Heart left ventricle (tissue), 16 donors: Measurements from ENCODE around the gene SLC38A7. TPM values are rescaled to one million over a fixed set of nuclear protein-coding genes. Genes with fewer than 3 reads are reported as not detected.
A peak's percentile ranks its signal among the peaks of the same experiment; 100 is the strongest.
"Not testable (repeated sequence)": the region's sequence is repeated elsewhere in the genome, so short reads cannot be mapped to it uniquely, and the experiment has no call there.

Experiments used
- ATAC-seq, 4 donors: fragments of 200-7000 bp; cut with Tn5 transposase; one replicate each; pipeline ENCODE4 v1.9.1; 2020 to 2022; ENCODE audit warnings: moderate library complexity in 4 of 4, mild to moderate bottlenecking in 3 of 4, moderate number of reproducible peaks in 1 of 4
- DNase-seq, 5 donors: peaks; one replicate each; pipeline ENCODE4 v3.0.0-alpha.2; 2020
- H3K27ac ChIP-seq, 12 donors: fragments of 200-600 bp; sonication (generic) in 4 of 12; one replicate each; pipeline versions ENCODE4 v1.5.0 to v1.8.0; 2016 to 2022; ENCODE audit warnings: mild to moderate bottlenecking in 2 of 12
- H3K27me3 ChIP-seq, 9 donors: fragments of 200-600 bp; sonication (generic) in 2 of 9; one replicate each; pipeline versions ENCODE4 v1.5.1 to v1.8.0; 2016 to 2022; ENCODE audit warnings: mild to moderate bottlenecking in 3 of 9
- H3K36me3 ChIP-seq, 9 donors: fragments of 200-600 bp; sonication (generic) in 2 of 9; one replicate each; pipeline versions ENCODE4 v1.5.0 to v1.8.0; 2018 to 2022; ENCODE audit warnings: mild to moderate bottlenecking in 2 of 9
- H3K4me1 ChIP-seq, 12 donors: fragments of 200-600 bp; sonication (generic) in 4 of 12; one replicate each; pipeline versions ENCODE4 v1.5.0 to v1.8.0; 2016 to 2022; ENCODE audit warnings: mild to moderate bottlenecking in 3 of 12
- H3K4me3 ChIP-seq, 12 donors: fragments of 200-600 bp; sonication (generic) in 4 of 12; one replicate each; pipeline versions ENCODE4 v1.5.0 to v1.8.0; 2017 to 2022; ENCODE audit warnings: mild to moderate bottlenecking in 9 of 12, moderate library complexity in 4 of 12
- H3K9me3 ChIP-seq, 12 donors: fragments of 200-600 bp; sonication (generic) in 4 of 12; one replicate each; pipeline versions ENCODE4 v1.5.0 to v1.8.0; 2016 to 2022; ENCODE audit warnings: mild to moderate bottlenecking in 1 of 12
- POLR2A ChIP-seq, 2 donors: fragments of 450-650 bp; IDR thresholded peaks; one replicate each; pipeline ENCODE4 v1.6.1; 2017; ENCODE audit warnings: antibody characterized with exemption in 2 of 2, mild to moderate bottlenecking in 2 of 2, moderate library complexity in 2 of 2
- WGBS, 4 donors: extraction: QIAGEN DNeasy Blood & Tissue Kit in 2 of 4; methylation state at CpG; one replicate each; pipeline versions ENCODE4 v1.1.5 to v1.1.7; 2013 to 2018; 5-methylcytosine and 5-hydroxymethylcytosine counted together
- intact Hi-C, 10 donors: fragments of 100-400 bp; cut with DNase I; formaldehyde crosslinking; loops; one replicate each; pipeline versions ENCODE4 v1.11.1 to v1.14.2; 2022
- polyA plus RNA-seq, 2 donors: library from polyadenylated mRNA; stranded (reverse); fragments of 200-250 nt; gene quantifications; one replicate each; pipeline ENCODE4 v1.2.3, GENCODE V29; 2013
- total RNA-seq, 9 donors: library from RNA; depleted of rRNA in 2 of 9; stranded (reverse); fragments of >200 nt in 2 of 9; fragmentation: NEBNext Ultra II Directional in 3 of 9; extraction: Animal tissue kit (Norgen Biotek cat#: 25700) in 3 of 9; gene quantifications; one replicate each; pipeline versions ENCODE4 v1.1.0 to v1.2.4, GENCODE V29; 2016 to 2023
- TF ChIP-seq, protein P1 (sequence below), 12 donors: fragments of 200-600 bp; sonication (generic) in 4 of 12; IDR thresholded peaks; one replicate each; pipeline versions ENCODE4 v1.5.0 to v1.8.0; 2018 to 2022; ENCODE audit warnings: antibody characterized with exemption in 12 of 12, mild to moderate bottlenecking in 5 of 12
- donor health status: ischemic (EF 13 %, LVEDD 7.1; RV severe dilation, severe dysfunction).
- donor health status: healthy with polysubstance abuse.
- donor health status: DM: no; HTN: yes; CAD: no.
- donor health status: DM: no; HTN: no; CAD: no.
- donor health status: ischemic (EF 25% LVEDD 6.9; RV normal size, moderate dysfunction).
- donor health status: ischemic (EF 25% LVEDD 5.7; RV mildly dilated, moderate dysfunction).
- donor health status: healthy.
- donor health status: DM: yes; HTN: yes; CAD: no.
- donor health status: ischemic (EF 35%, LVEDD 5.7; RV mildly dilated, moderate dysfunction).
- donor health status: nonischemic (EF 11% LVEDD 7.7; RV severe dilation, severe dysfunction).
- donor health status: DM: yes; HTN: yes; CAD: no.
- donor health status: PGD.
- donor health status: ischemic (EF 29% LVEDD 5.4; RV normal size, mild dysfunction).
- donor health status: nonischemic (EF 23%, LVEDD 6.1; RV moderate dilation, normal function).

The SLC38A7 gene
- total and polyA plus RNA-seq, 11 donors = 18.4 to 38.8 (median 30.4) TPM

DNA sequence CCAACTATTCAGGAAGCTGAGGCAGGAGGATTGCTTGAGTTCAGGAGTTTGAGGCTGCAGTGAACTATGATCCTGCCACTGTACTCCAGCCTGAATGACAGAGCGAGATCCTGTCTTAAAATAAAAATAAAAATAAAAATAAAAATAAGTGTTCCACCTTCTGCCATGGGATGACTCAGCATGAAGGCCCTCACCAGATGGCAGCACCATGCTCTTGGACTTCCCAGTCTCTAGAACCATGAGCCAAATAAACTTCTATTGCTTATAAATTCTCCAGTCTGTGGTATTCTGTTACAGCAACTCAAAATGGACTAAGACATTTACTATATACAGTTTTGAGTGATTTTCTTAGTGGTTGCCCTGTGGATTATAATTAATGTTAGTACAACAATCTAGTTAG is 7.9 kb upstream of the SLC38A7 start:
- DNase-seq = no peak
- WGBS, 4 donors = 44 to 100% (median 94%) methylated on average over 1 of the region's 1 CpG
- Histone ChIP-seq H3K9me3 (peaks cover 0 to 5% (median 0%) of the 10 kb centered on the region in 12 donors), H3K36me3 (no peaks in the 10 kb centered on the region), H3K4me1 (no peaks in the 10 kb centered on the region), H3K27ac (no peak overlapping the region), H3K4me3 (no peak overlapping the region), H3K27me3 (no peaks in the 10 kb centered on the region)
- intact Hi-C loops = no loop called here
- ATAC-seq = no peak
- TF ChIP-seq, protein P1, sequence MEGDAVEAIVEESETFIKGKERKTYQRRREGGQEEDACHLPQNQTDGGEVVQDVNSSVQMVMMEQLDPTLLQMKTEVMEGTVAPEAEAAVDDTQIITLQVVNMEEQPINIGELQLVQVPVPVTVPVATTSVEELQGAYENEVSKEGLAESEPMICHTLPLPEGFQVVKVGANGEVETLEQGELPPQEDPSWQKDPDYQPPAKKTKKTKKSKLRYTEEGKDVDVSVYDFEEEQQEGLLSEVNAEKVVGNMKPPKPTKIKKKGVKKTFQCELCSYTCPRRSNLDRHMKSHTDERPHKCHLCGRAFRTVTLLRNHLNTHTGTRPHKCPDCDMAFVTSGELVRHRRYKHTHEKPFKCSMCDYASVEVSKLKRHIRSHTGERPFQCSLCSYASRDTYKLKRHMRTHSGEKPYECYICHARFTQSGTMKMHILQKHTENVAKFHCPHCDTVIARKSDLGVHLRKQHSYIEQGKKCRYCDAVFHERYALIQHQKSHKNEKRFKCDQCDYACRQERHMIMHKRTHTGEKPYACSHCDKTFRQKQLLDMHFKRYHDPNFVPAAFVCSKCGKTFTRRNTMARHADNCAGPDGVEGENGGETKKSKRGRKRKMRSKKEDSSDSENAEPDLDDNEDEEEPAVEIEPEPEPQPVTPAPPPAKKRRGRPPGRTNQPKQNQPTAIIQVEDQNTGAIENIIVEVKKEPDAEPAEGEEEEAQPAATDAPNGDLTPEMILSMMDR (IDR thresholded peaks at IDR 0.05) = no peak
- TF ChIP-seq POLR2A (IDR thresholded peaks at IDR 0.05) = no peak

DNA sequence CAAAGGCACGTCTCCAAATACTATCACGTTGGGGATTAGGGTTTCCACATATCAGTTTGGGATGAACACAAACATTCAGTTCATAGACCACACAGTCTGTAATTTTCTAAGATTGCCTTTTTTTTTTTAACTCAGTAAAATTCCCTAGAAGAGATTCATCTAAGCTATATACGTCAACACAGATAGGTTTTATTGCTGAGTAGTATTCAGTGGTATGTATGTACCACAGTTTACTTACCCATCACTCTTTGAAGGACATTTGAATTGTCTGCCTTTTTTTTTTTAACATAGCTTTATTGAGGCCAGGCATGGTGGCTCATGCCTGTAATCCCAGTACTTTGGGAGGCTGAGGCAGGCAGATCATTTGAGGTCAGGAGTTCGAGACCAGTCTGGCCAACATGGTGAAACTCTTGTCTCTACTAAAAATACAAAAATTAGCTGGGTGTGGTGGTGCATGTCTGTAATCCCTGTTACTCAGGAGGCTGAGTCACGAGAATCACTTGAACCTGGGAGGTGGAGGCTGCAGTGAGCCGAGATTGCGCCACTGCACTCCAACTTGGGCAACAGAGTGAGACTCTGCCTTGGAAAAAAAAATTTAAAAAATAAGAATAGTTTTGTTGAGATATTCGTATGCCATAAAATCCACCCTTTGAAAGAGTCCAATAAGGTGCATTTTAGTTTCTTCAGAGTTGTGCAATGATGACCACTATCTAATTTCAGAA is 2.6 kb upstream of the SLC38A7 start:
- H3K27me3 ChIP-seq, H3K9me3 ChIP-seq, DNase-seq, H3K36me3 ChIP-seq, intact Hi-C loops, H3K27ac ChIP-seq, H3K4me3 ChIP-seq, ATAC-seq: not testable (repeated sequence)
- WGBS, 4 donors = 80 to 86% (median 83%) methylated on average over 8 of the region's 8 CpGs
- H3K4me1 ChIP-seq = peaks cover 0 to 24% (median 17%) of the 10 kb centered on the region in 12 donors

DNA sequence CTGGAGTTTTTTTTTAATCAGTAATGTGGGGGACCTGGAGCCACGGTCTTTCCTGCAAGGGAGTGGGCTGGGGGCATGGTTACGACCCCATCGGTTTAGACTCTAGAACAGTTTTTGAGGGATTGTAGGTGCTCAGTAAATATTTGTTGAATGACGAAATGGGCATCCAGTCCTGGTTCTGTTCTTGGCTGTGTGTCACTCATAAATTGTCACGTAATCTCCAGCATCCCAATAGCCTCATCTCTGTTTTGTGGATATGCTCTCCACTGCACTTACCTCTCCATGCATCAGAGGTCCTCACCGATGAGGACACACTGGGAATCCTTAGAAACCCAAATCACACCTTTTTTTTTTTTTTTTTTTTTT is 497 bp upstream of the SLC38A7 start:
- H3K9me3 ChIP-seq = no peaks in the 10 kb centered on the region
- DNase-seq (peak in 1 of 5 donors; percentile 2), ATAC-seq (no peak)
- no peak for TF ChIP-seq POLR2A (IDR thresholded peaks at IDR 0.05)
- WGBS, 4 donors = 82 to 90% (median 86%) methylated on average over 6 of the region's 6 CpGs
- peaks cover 0 to 14% (median 8%) of the 10 kb centered on the region in 9 donors for H3K36me3 ChIP-seq
- intact Hi-C loops = loop anchor here in 1 of 10 donors (2.0 kb wide), 2 partner anchors 48 to 54 kb away; no protein-coding TSS in a partner anchor
- no peaks in the 10 kb centered on the region for H3K27me3 ChIP-seq
- H3K4me3 ChIP-seq = peak overlapping the region in 10 of 12 donors; percentile 62 to 99 (median 84)
- peak overlapping the region in 11 of 12 donors; percentile 79 to 95 (median 91) for H3K27ac ChIP-seq
- H3K4me1 ChIP-seq = peaks cover 0 to 33% (median 17%) of the 10 kb centered on the region in 12 donors

DNA sequence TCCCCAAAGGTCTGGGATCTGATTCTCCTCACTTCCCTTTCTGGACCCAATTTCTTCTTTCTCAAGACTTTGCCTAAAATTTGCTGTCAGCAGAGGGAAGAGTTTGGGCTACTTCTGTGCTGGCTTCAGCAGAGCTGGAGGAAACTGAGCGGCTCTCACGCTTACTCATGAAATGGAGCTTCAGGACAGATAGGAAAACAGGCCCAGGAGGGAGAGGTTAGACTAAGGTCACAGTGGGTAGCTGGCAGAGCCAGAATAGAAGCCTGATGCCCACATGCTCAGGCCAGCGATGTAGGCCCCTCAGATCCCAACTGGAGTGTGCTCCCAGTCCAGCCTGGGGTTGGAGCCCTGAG is 593 bp downstream of the SLC38A7 start:
- peak overlapping the region; percentile 49 to 95 (median 91) for H3K27ac ChIP-seq
- no peaks in the 10 kb centered on the region for H3K9me3 ChIP-seq
- intact Hi-C loops = loop anchor here in 4 of 10 donors (2.0 to 5.0 kb wide), 4 partner anchors 48 to 68 kb away; partner anchors contain the start of gene GOT2 (in 2 of the 4)
- H3K4me1 ChIP-seq = peaks cover 0 to 33% (median 17%) of the 10 kb centered on the region in 12 donors
- H3K36me3 ChIP-seq = peaks cover 0 to 24% (median 13%) of the 10 kb centered on the region in 9 donors
- ATAC-seq (peak; percentile 40 to 73 (median 64)), DNase-seq (peak in 2 of 5 donors; percentile 19 to 56)
- TF ChIP-seq, protein P1 (IDR thresholded peaks at IDR 0.05) = no peak
- TF ChIP-seq POLR2A (IDR thresholded peaks at IDR 0.05) = no peak
- WGBS, 4 donors = 0 to 6% (median 2%) methylated on average over 3 of the region's 3 CpGs
- H3K27me3 ChIP-seq = no peaks in the 10 kb centered on the region
- H3K4me3 ChIP-seq = peak overlapping the region; percentile 62 to 99 (median 84)

DNA sequence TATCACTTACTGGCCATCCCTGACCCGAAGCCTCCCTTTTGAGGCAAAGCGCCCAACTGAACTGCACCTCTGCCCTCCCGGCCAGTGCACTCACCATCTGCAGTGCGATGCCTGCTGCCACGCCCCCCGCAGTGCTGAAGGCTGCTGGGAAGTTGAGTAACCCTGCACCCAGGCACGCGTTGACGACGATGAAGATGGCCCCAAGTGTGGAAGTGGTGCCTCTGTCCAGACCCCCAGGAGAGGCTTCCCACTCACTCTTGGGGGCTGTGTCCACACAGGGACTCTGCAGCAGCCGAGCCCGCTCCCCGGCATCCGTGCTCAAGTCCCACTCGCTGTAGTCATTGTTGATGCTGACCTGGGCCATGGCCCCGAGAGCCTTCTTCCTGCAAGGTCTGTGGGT is 4.8 kb downstream of the SLC38A7 start:
- intact Hi-C loops = loop anchor here in 8 of 10 donors (1.0 to 5.0 kb wide), 5 partner anchors 53 to 78 kb away; partner anchors contain the start of gene GOT2 (in 2 of the 8)
- ATAC-seq = no peak
- Histone ChIP-seq H3K4me3 (no peak overlapping the region), H3K36me3 (peaks cover 0 to 63% (median 52%) of the 10 kb centered on the region in 9 donors), H3K9me3 (no peaks in the 10 kb centered on the region), H3K27ac (no peak overlapping the region), H3K27me3 (no peaks in the 10 kb centered on the region), H3K4me1 (peaks cover 0 to 30% (median 15%) of the 10 kb centered on the region in 12 donors)
- TF ChIP-seq, protein P1 (IDR thresholded peaks at IDR 0.05) = no peak
- no peak for TF ChIP-seq POLR2A (IDR thresholded peaks at IDR 0.05)
- WGBS, 4 donors = 94 to 97% (median 96%) methylated on average over 15 to 16 of the region's 16 CpGs
- DNase-seq = peak in 1 of 5 donors; percentile 13
